ENCODE results near the gene FSTL4.
"Not testable (repeated sequence)": the region's sequence is repeated elsewhere in the genome, so short reads cannot be mapped to it uniquely, and the experiment has no call there.

Gene FSTL4

DNA sequence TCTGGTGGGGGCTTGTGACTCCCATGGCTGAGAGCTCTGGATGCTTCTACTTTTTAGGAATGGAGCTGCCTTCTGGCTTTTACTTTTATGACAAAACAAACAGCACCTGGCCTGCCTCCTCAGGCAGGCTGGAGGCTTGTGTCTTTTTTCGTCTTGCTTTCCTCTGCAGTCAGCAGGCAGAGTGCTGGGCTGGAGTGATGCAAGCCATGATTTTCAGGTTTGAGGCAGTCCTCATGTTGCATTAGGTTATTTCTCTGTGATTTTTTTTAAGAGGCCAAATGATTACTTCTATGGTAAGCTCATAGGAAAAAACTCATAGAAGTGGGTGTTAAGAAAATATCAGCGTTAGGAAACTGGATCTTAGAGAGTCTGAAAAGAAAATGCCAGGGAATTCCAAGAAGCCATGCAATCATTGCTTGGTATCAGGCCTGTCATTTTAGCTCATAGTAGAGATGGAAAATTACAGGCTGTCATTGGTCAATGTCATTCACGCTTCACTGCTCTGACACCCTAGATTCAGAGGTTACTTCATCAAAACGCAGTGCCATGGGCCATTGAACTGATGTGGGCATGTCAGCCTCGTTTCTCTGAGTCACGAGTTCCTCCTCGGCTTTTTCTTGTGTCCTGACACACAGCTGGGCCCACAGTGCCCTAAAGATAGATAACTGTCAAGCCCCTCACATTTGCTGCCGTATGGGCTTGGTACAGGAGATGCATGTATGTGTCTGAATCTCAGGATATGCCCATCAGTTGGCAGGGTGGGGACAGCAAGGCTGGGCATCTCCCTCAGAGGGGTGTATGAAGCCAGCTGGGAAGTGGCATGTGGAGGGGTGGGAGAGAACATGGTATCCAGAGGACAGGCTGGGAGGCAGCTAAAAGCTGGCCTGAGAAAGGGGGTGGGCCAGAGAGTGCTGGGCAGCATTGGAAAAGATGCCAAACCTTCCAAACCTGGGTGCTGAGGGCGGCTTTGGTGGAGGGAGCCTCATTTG, 408.7 kb downstream of the FSTL4 start:
- DNase-seq, result no peak

DNA sequence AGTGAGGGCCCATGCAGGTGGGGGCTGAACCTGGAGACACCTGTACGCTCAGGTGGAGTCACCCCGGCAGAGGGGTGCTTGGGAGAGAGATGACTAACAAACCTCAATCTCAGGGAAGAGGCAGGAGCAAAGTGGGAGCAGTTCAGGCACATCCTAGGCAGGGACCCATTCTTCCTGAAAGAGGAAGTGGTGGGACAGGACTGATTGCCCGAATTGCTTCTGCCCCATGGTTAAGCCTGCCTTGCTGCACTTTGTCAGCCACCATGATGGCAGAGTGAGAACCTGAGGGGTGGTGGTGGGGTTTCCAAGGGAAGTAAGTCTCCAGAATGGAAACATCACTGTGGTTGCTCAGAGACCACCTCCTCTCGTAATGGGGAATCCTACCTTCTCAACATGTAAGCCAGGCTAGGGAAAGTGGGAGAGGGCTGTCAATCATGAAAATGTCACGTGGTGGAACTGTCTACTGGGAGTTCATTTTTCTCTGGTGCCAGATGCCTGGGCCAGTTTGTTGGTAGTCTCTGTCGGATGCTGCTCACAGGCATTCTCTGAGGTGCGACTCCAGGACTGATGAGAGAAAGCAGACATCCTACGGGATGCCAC, 410.2 kb downstream of the FSTL4 start:
- no peak for DNase-seq

DNA sequence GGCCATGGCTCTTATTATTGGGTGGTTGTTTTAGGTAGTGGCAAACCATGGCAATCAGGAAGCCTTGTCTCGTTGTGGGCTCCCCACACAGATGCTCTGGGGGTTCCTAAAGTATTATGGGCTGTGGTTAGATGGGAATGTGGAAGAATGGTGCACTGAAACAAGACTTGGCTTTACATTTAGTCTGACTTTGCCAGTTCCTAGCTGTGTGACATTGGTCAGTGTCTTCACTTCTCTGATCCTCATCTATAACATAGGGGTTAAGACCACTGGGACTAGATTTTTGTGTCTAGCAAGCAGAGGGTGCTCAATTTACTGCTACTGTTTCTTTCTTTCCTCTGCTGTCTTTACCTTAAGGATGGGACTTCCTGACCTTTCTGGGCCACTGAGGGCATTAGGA, 411.0 kb downstream of the FSTL4 start:
- DNase-seq, result no peak

DNA sequence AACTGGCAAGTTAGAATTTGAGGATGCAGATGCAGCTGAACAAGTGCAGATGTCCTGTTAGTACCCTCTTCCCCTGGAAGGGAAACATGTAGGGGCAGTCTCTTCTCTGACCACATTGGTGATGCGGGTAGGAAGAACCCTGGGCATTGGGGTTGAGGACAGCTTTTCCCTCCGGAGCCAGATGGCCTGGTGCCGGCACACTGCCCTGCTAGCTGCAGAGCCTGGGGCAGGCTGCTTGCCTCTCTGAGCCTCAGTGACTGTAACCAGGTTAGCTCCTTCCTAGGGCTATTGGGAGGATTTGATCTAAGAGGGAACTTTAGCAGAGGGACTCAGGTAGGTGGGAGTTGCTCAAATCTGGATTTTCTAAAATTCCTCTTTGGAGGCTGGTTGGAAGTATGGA, 412.1 kb downstream of the FSTL4 start:
- no peak for DNase-seq

DNA sequence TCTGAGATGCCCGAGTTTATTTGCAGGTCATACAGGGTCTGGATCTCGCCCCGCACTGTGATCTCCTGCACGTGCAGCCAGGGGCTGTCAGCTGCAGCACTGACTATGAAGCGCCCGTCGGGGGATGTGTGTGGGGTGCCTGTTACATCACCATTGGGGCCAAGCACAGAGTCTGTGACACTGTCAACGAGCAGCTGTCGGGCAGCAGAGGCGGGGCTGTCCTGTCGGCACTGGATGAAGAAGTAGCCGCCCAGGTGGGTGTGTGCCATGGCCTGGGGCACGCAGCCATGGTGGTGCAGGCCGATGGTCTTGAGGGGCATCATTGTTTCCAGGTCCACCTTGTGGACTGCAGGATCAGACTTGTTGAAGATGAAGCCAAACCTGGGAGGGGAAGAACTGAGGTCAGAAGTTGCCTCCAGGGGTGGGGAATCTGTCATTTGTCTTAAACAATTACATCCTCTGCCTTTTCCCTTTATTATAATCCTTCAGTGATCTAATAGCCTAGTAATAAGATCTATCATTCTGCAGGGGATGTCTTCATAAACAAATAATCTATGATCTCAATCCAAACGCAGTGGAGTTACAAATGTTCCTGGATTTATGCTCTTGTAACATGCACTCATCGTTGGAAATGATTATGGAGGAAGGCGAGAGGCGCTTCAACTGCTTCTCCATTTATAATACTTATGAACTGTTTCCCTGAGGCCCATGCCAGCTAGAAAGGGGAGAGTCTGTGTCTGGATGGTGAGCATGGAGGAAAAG, 412.7 kb downstream of the FSTL4 start:
- DNase-seq, result no peak

DNA sequence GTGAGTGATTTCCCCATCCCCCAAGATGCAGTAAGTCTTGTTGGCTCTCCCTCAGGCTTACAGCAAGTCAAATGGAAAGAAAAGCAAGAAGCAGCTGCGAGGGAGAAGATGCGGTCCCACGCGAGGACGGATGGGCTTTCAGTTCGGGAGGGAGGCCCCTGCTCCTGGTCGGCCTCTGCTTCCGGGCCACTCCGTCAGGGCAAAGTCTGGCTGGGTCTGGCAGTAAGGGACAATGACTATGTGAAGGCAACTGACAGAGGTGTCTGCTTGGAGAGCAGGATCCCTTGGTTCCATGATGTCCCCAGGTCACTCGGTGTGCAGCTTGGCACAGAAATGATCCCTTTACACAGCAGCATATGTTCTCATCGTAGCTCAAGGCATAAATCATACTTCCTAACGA, 413.8 kb downstream of the FSTL4 start:
- DNase-seq, result no peak

DNA sequence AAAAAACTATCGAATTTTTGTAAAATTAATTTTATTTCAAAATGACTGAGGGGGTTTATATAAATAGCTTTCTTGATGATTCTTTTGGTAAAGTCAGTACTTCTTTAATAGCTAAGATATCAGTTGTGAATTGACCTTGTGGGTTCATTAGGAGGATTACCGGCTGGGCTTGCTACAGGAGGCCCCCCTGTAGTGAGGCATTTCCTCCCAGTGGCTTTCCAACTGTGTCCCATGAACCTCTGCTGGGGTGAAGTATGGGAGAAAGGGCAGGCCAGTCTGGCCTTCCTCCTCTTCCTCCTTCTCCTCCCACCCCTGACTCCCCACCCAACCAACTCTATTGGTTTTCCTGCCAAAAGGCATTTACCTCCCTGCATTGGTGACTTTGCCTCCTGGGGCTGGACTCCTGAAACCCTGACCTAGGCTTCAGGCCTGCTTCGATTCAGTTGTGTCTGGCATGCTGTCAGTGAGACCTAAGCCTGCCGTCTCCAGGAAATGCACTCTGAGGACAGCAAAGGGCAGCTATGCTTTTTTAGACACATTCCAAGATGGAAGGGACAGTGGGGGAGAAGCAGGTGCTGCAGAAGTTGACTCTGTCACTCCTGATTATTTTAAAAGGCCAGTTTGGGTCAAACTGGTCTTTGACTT, 415.8 kb downstream of the FSTL4 start:
- DNase-seq, result no peak

DNA sequence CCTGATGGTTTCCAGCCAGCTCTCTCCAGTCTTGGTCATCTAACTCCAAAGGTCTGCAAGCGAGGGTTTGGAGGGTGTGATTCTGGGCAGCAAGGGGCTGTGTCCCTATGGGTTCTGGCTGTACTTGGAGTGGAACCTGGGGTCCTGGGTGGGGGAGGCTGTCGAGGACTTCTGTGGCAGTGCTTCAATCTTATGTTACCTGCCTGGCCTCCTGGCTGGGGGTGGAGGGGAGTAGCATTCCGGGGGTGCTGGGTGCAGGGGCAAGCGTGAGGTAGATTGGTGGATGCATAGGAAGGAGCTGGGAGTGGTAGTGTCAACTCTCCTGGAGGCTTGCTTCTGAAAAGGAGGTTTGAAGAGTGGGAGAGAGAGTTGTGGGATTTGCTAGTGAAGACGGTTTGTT, 417.1 kb downstream of the FSTL4 start:
- no peak for DNase-seq

DNA sequence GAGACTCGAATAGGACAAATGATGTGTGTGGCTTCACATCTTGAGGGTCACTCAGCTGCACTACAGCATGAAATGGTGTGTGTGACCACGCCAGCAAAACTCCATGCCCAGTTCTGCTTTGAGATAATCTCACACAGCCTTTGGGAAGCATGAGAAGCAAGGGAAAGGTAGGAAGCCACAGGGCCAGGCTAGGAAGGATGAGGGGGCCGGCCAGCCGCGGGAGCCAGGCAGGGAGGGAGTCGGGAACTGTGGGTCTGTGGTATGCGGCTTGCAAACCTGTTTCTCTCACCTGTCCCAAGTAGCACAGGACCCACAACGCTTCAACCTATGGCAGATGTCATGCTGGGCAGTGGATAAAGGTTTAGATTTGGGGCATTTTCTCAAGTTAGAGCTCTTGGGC, 418.5 kb downstream of the FSTL4 start:
- no peak for DNase-seq

DNA sequence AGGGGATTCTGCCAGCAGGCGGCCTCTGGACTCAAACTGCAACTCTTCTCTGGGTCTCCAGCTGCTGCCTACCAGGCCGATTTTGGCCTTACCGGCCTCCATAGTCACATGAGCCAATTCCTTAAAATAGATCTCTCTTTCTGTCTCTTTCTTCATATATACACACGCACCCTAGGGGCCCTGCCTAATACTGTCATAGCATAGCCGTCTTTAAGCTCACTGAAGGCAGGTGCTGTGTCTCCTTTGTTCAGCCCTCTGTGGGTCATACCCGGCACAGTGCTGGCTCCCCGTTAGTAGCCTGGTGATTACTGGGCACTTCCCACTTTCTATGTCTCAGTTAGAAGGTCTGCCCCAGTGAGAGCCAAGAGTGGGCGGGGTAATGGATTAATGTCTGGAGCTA, 419.6 kb downstream of the FSTL4 start:
- DNase-seq, result no peak

DNA sequence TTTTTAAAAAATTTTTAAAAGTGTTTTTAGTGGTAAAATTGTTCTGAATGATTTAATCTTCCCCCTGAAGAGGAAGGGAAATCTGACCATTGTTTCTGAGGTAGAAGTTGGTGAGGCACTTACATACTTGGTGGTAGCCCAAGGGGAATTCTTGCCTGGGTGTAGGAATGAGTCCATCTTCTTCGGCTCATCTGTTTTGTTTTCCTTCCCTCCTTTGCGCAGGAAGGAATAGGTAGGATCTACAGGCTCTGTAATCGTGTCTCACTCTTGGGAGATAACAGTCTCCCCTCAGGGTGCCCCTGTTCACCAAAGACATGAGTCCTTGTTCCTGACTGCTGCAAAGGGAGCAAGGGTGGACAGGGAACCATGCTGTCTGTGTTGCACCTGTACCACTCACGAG, 422.5 kb downstream of the FSTL4 start:
- no peak for DNase-seq

DNA sequence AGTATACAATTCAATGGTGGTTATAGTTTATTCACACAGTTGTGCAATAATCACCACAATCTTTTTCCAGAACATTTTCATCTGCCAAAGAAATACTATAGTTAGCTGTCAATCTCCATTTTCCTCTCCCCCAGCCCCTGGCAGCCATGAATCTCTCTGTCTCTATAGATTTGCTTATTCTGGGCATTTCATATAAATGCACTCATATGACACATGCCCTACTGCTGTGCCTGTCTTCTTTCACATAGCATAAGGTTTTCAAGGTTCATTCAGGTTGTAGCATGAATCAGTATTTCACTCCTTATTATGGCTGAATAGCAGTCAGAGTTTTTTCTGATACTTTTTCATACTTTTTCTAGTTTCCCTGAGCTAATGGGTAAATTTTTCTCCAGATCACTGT, 432.9 kb downstream of the FSTL4 start:
- DNase-seq, result no peak

DNA sequence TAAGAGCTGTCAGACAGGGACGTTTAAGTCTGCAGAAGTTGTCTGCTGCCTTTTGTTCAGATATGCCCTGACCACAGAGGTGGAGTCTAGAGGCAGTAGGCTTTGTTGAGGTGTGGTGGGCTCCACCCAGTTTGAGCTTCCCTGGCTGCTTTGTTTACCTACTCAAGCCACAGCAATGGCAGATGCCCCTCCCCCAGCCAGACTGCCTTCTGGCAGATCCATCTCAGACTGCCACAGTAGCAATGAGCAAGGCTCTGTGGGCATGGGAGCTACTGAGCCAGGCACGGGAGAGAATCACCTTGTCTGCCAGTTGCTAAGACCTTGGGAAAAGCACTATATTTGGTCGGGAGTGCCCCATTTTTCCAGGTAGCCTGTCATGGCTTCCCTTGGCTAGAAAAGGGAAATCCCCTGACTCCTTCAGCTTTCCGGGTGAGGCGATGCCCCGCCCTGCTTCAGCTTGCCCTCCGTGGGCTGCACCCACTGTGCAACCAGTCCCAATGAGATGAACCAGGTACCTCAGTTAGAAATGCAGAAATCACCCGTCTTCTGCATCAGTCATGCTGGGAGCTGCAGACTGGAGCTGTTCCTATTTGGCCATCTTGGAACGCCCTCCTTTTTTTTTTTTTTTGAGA, 441.5 kb downstream of the FSTL4 start:
- DNase-seq, result not testable (repeated sequence)

DNA sequence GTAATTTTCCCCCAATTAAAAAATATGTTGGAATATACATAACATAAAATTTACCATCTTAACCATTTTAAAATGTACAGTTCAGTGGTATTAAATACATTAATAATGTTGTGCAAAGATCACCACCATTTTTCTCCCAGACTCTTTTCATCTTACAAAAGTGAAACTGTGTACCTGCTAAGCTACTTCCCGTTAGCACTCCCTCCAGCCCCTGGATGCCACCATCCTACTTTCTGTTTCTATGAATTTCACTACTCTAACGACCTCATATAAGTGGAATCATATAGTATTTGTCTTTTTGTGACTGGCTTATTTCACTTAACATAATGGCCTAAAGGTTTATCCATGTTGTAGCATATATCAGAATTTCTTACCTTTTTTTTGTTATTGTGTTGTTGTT, 447.6 kb downstream of the FSTL4 start:
- DNase-seq, result no peak

DNA sequence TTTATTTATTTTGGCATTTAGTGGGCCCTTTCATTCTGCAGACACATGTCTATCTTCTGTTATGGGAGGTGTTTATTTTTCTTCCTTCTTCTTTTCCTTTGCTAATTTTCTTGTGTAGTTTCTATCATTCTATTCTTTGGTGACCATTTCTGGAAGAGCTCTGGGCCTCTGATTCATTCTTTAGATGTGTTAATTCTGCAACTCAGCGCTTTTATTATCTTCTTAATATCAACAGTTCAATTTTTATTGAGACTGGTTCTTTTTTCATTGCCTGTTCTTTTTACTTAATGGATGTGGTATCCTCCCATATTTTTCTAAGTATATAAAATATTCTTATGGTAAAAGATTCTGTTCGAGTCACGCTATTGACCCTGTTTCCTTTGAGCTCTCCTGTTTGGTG, 448.5 kb downstream of the FSTL4 start:
- DNase-seq, result no peak

DNA sequence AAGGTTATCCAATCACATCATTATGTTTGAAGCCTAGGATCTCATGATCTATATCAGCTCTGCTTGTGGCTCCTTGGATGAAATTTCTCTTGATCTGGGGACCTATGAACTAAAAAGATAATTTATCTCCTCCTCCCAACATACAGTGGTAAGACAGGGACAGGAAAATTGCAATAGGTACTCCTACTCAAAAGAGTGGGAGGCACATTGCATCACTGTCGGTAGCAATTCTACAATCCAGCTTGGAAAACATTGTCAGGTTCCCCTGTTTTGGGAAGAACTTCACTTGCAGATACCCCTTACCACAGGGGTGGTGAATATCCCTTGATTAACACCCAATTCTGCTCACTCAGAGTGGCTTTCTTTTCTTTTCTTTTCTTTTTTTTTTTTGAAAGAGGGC, 452.8 kb downstream of the FSTL4 start:
- no peak for DNase-seq

DNA sequence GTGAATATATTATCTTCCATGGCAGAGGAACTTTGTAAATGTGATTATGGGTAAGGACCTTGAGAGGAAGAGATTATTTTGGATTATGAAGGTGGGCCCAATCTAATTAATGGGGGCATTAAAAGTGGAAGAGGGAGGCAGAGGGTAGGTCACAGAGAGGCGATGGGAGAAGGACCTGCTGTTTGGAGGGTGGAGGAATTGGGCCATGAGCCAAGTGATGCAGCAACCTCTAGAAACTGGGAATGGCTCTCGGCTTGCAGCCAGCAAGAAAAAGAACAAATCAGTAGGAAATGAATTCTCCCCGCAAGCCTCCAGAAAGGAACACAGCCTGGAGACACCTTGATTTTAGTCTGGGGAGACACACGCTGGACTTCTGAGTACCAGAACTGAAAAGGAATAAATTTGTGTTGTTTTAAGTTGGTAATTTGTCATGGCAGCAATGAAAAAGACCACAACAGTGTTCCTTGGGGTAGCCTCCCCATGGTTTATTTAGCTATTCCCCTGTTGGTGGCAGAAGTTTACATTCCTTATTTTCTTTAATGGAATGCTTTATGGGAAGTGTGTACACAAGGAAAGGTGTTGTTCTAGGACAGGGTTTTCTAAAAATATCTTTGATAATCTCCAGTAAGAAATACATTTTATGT, 456.9 kb downstream of the FSTL4 start:
- no peak for DNase-seq

DNA sequence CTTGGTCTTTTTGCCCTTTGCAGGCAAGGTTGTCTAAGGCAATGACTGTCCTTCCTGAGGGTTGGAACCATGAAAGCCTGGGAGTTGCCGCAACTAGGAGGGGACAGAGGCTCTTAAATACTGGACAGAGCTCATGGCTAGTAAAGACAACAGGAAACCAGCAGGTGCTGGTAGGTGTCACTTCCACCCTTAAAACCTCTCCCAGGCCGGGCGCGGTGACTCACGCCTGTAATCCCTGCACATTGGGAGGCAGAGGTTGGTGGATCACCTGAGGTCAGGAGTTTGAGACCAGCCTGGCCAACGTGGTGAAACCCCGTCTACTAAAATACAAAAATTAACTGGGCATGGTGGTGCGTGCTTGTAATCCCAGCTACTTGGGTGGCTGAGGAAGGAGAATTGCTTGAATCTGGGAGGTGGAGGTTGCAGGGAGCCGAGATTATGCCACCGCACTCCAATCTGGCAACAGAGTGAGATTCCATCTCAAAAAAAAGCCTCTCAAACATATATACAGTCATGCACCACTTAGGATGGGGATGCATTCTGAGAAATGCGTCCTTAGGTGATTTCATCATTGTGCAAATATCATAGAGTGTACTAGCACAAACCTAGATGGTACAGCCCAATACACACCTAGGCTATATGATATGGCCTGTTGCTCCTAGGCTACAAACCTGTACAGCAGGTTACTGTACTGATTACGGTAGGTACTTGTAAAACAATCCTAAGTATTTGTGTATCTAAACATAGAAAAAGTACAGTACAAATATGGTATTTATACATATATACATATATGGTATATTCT, 457.9 kb downstream of the FSTL4 start:
- DNase-seq, result no peak

DNA sequence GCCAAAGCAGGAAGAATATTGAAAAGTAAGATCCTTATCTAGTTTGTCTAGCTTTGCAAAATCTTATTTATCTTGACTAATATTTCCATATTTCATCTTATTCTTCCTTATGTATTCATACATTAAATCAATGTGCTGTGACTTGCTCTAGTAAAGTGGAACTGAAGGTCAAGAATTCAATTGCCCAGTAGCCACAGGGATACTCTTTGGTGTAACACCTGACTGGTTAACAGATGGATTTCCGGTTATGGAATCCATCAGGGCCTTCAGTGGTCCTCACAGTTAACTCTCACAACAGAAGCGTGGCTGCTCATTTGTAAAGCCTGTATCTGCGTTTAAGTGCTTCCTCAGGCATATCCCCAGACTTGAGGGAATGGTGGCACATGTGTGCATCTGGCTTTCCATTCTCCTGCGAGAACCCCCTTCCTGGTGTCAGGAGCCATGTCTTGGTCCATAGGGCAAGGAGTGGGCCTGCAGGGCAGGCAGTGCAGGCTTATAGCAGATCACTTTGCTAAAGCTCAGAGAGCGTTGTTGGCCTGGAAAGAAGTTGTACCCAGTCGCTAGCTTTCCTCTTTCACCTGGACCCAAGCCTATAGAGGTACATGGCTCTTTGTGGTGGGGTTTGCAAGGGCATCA, 461.3 kb downstream of the FSTL4 start:
- DNase-seq, result no peak

DNA sequence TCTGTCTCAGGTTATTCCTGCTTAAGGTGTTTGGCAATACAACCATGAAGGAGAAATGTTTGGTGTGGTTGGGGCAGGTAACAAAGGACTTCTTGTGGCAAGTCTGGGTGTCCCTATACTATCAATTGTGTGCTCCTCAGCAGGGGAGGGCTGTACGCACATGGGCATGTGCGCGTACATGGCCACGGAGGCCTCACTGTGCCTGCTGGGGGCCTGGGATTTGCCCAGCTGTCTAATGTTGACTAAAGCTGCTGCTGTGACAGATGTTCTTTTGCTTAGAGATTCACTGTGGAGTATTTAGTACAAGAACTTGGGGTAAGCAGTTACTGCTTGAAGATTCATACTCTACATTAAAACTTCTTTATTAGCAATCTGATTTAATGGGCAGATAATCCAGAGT, 463.0 kb downstream of the FSTL4 start:
- no peak for DNase-seq

All from activated CD4-positive, CD25-positive, alpha-beta regulatory T cell treated with anti-CD3 and anti-CD28 coated beads, Interleukin-2, amount 50 U/mL, for 72 hours (primary cell).